ENCODE results near the gene ALOX12B.
A peak's percentile ranks its signal among the peaks of the same experiment; 100 is the strongest.
"Not testable (repeated sequence)": the region's sequence is repeated elsewhere in the genome, so short reads cannot be mapped to it uniquely, and the experiment has no call there.

Gene ALOX12B

DNA sequence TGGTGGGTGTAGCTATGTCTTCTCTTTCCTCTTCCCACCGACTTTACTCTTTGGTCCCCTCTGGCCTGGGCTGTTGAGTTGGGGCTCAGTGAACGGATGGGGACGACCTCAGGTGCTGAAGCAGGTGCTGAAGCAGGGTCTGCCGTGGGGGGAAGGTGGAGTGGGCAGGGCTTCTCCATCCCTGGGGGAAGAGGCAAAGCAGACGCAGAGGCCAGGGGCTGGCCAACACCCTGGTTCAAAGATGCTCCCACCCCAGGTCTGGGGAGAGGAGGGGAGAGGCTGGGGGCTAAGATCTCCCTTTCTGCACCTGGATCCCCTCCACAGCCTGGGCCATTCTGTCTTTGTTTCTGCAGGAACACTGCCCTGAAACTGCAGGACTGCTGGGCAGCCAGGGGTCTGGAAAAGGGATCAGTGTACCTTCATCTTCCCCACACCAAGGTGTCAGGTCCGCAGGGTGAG, 22.9 kb downstream of the ALOX12B start:
- DNase-seq (ENCODE audit: low spot score), result no peak

DNA sequence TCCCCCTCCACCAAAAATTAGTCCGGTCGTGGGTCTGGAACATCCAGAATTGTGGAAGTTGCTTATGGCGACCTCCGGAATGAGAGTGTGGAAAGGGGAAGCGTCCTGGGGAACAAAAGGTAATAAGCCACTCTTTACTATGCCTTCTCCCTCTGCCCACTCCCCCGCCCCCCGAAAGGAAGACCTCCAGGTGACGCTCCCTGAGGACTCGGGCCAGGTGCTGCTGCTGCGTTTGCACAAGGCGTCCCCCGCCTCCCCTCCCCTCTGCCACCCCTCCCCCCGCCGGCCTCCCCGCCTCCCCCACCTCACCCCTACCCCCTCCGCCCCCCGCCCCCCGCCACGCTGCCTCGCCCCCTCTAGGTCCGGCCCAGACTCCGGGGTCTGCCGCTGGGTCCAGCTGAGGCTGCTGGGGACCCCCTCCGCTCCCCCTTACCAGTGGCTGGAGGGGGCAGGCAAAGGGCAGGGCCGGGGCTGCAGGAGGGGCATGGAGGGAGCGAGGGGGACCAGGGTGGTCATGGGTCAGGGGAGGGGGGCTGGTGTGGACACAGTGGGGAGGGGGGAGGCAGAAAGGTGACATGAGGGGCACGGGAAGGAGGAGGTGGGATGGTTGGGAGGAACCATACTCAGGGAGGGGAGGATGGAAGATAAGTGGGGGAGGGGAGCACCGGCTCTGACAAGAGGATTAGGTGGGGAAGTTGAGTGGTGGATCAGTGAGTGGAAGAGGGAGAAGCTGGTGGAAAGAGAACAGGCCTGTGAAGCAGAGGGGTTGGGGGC, 23.6 kb downstream of the ALOX12B start:
- DNase-seq (ENCODE audit: low spot score), result peak; percentile 37

DNA sequence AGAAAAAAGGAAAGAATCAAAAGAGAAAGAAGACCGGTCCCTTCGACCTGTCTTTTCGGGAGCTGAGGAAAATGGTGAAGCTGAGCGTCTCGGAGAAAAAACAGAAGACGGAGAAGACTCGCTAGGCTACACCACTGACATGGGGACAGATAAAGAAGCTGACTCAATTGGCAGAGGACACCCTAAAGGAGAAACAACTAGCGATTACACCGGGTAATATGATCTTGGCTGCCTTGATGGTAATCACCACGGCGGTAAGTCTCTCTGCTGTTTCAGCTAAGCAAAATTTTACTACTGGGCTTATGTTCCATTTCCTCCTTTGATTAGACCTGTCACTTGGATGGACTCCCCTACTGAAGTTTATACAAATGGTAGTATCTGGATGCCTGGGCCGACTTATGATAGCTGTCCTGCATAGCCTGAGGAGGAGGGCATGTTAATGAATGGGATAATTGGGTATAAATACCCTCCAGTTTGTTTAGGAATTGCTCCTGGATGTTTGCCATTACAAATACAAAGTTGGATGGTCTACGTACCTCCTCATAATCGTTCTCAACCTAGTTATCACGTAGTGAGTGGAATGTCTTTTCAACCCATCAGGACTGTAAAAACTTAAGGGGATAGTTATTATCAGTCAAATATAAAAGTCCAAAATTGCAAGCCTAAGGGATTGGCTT, 24.6 kb downstream of the ALOX12B start:
- DNase-seq (ENCODE audit: low spot score), result no peak

DNA sequence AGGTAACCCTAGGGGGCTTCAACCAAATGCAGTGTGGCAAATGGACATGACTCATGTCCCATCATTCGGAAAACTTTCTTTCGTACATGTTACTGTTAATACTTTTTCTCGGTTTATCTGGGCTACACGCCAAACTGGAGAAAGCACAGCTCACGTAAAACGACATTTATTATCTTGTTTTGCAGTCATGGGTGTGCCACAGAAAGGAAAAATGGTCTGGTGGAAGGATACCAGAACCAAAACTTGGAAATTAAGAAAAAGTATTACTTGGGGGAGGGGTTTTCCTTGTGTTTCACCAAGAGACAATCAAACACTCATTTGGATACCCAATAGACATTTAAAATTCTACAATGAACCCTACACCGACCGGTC, 25.1 kb downstream of the ALOX12B start:
- no peak for DNase-seq (ENCODE audit: low spot score)

DNA sequence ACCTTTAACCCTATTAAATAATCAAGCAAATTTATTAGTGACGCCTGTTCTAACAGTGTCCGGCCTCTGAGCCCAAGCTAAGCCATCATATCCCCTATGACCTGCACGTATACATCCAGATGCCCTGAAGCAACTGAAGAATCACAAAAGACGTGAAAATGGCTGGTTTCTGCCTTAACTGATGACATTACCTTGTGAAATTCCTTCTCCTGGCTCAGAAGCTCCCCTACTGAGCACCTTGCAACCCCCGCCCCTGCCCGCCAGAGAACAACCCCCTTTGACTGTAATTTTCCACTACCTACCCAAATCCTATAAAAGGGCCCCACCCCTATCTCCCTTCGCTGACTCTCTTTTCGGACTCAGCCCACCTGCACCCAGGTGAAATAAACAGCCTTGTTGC, 25.7 kb downstream of the ALOX12B start:
- DNase-seq (ENCODE audit: low spot score), result not testable (repeated sequence)

DNA sequence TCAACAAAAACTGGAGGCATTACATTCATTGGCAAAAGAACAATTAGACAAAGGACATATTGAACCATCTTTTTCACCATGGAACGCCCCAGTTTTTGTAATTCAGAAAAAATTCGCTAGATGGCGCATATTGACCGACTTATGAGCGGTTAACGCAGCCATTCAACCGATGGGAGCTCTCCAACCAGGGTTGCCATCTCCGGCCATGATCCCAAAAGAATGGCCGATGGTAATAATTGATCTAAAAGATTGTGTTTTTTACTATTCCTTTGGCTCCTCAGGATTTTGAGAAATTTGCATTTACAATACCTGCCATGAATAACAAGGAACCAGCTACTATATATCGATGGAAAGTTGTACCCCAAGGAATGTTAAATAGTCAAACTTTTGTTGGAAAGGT, 27.2 kb downstream of the ALOX12B start:
- DNase-seq (ENCODE audit: low spot score), result peak; percentile 88

DNA sequence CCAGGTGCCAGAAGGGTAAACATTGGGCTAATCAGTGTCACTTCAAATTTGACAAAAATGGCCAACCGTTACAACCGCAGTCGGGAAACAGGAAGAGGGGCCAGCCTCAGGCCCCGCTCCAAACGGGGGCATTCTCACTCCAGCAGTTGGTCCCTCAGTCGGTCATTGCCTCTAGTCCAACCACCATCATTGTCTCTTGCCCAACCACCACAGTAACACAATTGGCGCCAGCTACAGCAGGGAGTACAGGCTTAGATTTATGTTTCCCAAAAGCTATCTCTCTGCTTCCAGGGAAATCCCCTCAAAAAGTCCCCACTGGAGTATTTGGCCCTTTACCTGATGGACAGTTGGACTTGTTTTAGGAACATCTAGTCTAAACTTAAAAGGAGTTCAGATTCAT, 28.4 kb downstream of the ALOX12B start:
- DNase-seq (ENCODE audit: low spot score), result no peak

- peak; percentile 84 for DNase-seq (ENCODE audit: low spot score)
Observed at GRCh38 chr17:8057691-8058114, 29.8 kb downstream of the ALOX12B start.

DNA sequence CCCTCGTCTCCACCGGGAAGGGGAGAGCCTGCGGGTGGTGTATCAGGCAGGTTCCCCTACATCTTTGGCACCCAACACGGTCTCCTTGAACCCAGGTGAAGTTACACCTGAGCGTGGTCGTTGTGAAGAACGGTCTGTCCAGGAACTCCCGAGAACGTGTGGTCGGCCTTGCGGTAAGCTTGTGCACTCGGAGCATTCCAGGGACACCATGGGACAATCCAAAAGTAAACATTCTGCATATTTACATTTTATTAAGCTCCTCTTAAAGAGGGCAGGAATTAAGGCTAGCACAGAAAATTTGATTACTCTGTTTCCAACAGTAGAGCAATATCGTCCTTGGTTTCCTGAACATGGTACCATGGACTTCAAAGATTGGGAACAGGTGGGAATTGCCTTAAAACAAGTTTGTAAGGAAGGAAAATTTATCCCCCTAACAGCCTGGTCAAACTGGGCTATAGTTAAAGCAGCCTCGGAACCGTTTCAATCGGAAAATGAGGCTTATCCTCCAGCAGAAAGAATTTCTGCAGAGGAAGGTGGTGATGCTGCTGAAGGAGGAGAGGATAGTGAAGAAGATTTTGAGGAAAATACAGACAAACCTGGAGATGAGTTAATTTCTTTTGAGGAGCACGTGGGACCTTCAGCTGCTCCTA, 30.4 kb downstream of the ALOX12B start:
- no peak for DNase-seq (ENCODE audit: low spot score)

GRCh38 chr17:8056232-8056975, 31.1 kb downstream of the ALOX12B start:
- DNase-seq (ENCODE audit: low spot score), result no peak

- DNase-seq (ENCODE audit: low spot score), result no peak
Observed at GRCh38 chr17:8055851-8056231, 31.7 kb downstream of the ALOX12B start.

DNA sequence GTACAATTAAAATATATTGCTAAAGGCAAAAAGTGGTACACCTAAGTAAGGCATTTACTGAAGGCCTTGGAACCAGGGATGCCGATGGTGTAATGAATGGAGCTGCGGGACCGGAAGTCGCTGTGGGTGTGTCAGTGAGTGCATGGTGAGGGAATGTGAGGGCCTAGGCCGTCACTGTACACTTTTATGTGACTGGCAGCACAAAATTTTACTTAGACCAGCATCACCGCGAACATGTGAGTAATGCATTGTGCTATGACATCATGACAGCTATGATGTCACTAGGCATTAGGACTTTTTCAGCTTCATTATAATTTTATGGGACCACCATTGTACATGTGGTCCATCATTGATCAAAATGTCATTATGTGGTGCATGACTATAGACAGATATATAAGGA, 33.9 kb downstream of the ALOX12B start:
- no peak for DNase-seq (ENCODE audit: low spot score)

DNA sequence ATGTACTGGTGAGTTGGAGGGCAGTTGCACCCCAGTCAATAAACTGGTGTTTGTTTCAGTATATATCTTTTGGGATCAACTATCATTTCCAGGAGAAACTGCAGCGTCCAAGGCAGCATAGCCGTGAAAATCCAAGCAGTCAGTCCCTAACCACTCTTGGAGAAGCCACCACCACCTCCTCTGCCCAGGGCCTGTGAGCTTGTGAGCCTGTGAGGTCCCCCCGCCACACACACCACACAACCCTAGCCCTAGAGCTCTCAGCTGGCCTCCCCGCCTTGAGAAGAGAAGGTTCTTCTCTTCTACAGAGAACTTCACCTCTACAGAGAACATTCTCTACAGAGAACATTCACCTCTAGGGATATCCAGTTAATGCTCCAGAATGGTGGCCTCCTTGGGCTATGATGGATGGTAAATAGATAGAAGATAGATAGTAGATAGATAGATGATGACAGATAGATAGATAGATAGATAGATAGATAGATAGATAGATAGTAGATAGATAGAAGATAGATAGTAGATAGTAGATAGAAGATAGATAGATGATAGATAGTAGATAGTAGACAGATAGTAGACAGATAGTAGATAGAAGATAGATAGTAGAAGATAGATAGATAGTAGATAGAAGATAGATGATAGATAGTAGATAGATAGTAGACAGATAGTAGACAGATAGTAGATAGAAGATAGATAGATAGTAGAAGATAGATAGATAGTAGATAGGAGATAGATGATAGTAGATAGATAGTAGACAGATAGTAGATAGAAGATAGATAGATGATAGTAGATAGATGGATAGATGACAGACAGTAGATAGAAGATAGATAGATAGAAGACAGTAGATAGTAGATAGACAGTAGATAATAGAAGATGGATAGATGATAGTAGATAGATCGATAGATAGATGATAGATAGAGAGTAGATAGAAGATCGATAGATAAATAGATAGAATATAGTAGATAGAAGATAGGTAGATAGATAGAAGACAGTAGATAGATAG, 35.0 kb downstream of the ALOX12B start:
- no peak for DNase-seq (ENCODE audit: low spot score)

DNA sequence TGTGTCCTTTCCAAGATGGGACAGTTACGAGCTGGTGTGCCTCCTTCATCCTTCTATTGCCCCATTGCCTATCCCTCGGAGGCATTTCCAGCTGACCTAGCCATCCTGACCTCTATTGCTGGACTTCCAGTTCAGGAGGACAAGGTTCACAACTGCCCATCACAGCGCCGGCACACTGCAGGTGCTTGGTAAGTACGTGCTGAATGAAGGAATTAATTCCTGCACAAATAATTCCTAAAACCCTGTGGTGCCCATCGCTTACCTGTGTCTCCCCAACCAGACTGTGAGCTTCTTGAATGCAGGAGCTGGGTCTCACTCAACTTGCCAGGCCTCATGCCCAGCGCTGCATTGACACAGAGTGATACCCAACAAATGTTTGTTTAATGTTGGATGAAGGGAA, 35.7 kb downstream of the ALOX12B start:
- no peak for DNase-seq (ENCODE audit: low spot score)

- no peak for DNase-seq (ENCODE audit: low spot score)
Observed at GRCh38 chr17:8048736-8049135, 38.8 kb downstream of the ALOX12B start.

- DNase-seq (ENCODE audit: low spot score), result no peak
Observed at GRCh38 chr17:8048236-8048635, 39.3 kb downstream of the ALOX12B start.

DNA sequence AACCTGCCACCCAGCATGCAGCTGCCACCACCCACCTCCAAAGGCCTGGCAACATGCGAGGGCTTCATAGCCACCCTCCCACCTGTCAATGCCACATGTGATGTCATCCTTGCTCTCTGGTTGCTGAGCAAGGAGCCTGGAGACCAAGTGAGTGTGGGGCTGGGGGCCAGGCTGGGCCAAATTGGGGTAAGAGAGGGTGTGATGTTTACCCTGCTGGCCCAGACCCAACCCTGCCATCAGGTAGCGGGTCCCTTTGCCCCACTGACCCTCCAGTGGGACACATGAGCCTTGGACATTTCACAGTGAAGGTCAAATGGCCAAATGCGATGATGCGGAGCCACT, 39.8 kb downstream of the ALOX12B start:
- DNase-seq (ENCODE audit: low spot score), result no peak

DNA sequence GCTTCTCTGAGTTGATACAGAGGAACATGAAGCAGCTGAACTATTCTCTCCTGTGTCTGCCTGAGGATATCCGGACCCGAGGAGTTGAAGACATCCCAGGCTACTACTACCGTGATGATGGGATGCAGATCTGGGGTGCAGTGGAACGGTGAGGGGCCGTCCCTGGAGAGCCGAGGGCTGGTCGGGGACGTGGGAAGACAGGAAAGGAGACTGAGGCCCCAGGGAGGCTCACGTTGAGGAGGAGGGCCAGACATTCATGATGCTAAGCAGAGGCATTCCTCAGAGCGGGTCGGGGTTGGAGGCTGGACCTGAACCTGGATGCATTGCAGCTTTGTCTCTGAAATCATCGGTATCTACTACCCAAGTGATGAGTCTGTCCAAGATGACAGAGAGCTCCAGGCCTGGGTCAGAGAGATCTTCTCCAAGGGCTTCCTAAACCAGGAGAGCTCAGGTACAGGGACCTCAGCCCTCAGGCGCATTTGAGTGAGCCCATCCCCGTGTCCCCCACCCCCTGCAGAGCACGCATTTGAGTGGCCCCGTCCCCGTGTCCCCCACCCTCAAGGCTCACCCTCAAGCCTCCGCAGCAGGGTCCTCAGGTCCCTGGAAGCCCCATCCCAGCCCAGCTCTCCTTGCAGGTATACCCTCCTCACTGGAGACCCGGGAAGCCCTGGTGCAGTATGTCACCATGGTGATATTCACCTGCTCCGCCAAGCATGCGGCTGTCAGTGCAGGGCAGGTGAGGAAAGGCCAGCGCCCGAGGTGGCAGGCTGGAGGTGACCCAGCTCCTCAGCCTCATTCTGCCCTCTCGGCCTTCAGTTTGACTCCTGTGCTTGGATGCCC, 40.4 kb downstream of the ALOX12B start:
- DNase-seq (ENCODE audit: low spot score), result no peak

- DNase-seq (ENCODE audit: low spot score), result no peak
Observed at GRCh38 chr17:8046306-8046928, 41.1 kb downstream of the ALOX12B start.
